Ishikawa (cell line): ENCODE results near the gene TBC1D4.

ENCODE experiments used
- CEBPB ChIP-seq: IDR thresholded peaks from 2 replicates; pipeline ENCODE4 v1.6.1; 2012
- CREB1 ChIP-seq: IDR thresholded peaks from 2 replicates; pipeline ENCODE4 v1.6.1; 2012; ENCODE audit warnings: low read depth
- EP300 ChIP-seq: IDR thresholded peaks from 2 replicates; pipeline ENCODE4 v1.6.1; 2012; ENCODE audit warnings: borderline replicate concordance
- FOXM1 ChIP-seq: IDR thresholded peaks from 2 replicates; pipeline ENCODE4 v1.6.1; 2012; ENCODE audit warnings: low read depth, borderline replicate concordance
- MAX ChIP-seq: IDR thresholded peaks from 2 replicates; pipeline ENCODE4 v1.6.1; 2012
- RAD21 ChIP-seq: IDR thresholded peaks from 2 replicates; pipeline ENCODE4 v1.6.1; 2012; ENCODE audit warnings: low read depth
- REST ChIP-seq: IDR thresholded peaks from 2 replicates; pipeline ENCODE4 v1.6.1; 2012; ENCODE audit warnings: low read depth, mild to moderate bottlenecking
- YY1 ChIP-seq: IDR thresholded peaks from 2 replicates; pipeline ENCODE4 v1.6.1; 2012; ENCODE audit warnings: low read depth
- ZBTB7A ChIP-seq: IDR thresholded peaks from 2 replicates; pipeline ENCODE4 v1.6.1; 2012; ENCODE audit warnings: low read depth

- TF ChIP-seq EP300 (no peak), REST (no peak), YY1 (no peak), CEBPB (no peak), RAD21 (no peak), ZBTB7A (no peak), MAX (no peak), CREB1 (no peak), FOXM1 (no peak)
These were observed 202.1 kb downstream of the TBC1D4 start for GRCh38 chr13:75279834-75280369.
